Endothelial cell of umbilical vein (primary cell): ENCODE data around the gene CCNI.

Experiments
- POLR2AphosphoS5 ChIP-seq: IDR thresholded peaks from 2 replicates; pipeline ENCODE4 v1.6.1; 2012; ENCODE audit warnings: low read depth, mild to moderate bottlenecking, control low read depth, low read length, moderate library complexity; ENCODE audit not compliant: insufficient read depth
- TF ChIP-seq, protein P1 (sequence below), 2 donors: IDR thresholded peaks; 1 replicate in 1 of 2; 2 replicates in 1 of 2; pipeline ENCODE4 v1.5.1; 2011; ENCODE audit warnings: low read length in 2 of 2, mild to moderate bottlenecking in 2 of 2, moderate library complexity in 2 of 2, control low read depth in 1 of 2, inconsistent platforms in 1 of 2, low read depth in 1 of 2; ENCODE audit not compliant: insufficient read depth in 1 of 2; ENCODE audit errors: extremely low read depth in 1 of 2

DNA sequence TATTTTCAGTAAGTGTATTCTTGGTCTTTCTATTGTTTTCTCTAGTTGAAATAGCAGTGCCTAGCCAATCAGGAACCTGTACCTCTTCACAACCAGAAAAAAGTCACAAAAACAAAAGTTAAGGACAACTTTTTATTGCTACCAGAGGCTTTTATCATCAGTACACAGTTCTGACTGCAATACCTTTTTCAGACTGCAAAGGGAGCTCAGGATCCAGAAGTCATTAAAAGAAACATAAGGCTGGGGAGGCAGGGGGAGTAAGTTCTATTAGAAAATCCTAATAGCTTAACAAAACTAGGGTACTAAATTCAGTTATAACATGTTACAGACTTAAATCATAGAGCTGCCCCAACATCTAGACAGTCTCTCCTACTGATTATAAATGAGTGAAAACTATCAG lies 28.8 kb downstream of the CCNI start:
- TF ChIP-seq, protein P1, sequence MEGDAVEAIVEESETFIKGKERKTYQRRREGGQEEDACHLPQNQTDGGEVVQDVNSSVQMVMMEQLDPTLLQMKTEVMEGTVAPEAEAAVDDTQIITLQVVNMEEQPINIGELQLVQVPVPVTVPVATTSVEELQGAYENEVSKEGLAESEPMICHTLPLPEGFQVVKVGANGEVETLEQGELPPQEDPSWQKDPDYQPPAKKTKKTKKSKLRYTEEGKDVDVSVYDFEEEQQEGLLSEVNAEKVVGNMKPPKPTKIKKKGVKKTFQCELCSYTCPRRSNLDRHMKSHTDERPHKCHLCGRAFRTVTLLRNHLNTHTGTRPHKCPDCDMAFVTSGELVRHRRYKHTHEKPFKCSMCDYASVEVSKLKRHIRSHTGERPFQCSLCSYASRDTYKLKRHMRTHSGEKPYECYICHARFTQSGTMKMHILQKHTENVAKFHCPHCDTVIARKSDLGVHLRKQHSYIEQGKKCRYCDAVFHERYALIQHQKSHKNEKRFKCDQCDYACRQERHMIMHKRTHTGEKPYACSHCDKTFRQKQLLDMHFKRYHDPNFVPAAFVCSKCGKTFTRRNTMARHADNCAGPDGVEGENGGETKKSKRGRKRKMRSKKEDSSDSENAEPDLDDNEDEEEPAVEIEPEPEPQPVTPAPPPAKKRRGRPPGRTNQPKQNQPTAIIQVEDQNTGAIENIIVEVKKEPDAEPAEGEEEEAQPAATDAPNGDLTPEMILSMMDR (IDR thresholded peaks at IDR 0.05; ENCODE audit: extremely low read depth in 1 of 2, insufficient read depth in 1 of 2, low read depth in 1 of 2, low read length in 2 of 2): peak in 1 of 2 donors; percentile 24
- TF ChIP-seq POLR2AphosphoS5: no peak
